SU-DHL-6 (cell line): ENCODE results near the gene POMT2.

Experiments used
- H2AFZ ChIP-seq: fragments of 200-600 bp; sonication (generic); 2 replicates; pipeline ENCODE4 v1.6.1; 2014; ENCODE audit warnings: low read depth, mild to moderate bottlenecking, moderate library complexity, mixed read lengths, antibody characterized with exemption, low read length; ENCODE audit not compliant: severe bottlenecking
- H3F3A ChIP-seq: fragments of 200-600 bp; shearing (Covaris generic); 2 replicates; pipeline ENCODE4 v1.6.0; 2016; ENCODE audit warnings: antibody characterized with exemption, mild to moderate bottlenecking; ENCODE audit not compliant: insufficient read depth
- H3K27ac ChIP-seq: fragments of 200-600 bp; sonication (generic); 2 replicates; pipeline ENCODE4 v1.5.1; 2016; ENCODE audit warnings: low read depth, mild to moderate bottlenecking, low read length, moderate library complexity, mixed read lengths
- H3K27me3 ChIP-seq: fragments of 200-600 bp; sonication (generic), shearing (Covaris generic); 2 replicates; pipeline ENCODE4 v1.6.0; 2014; ENCODE audit warnings: mild to moderate bottlenecking, low read length
- H3K36me3 ChIP-seq: fragments of 200-600 bp; sonication (generic); 2 replicates; pipeline ENCODE4 v1.6.1; 2014; ENCODE audit warnings: mild to moderate bottlenecking, low read length, mixed read lengths
- H3K4me2 ChIP-seq: fragments of 300-600, 200-600 bp; shearing (Covaris generic), sonication (generic); 2 replicates; pipeline ENCODE4 v1.6.0; 2014; ENCODE audit warnings: low read length, low read depth, mild to moderate bottlenecking; ENCODE audit not compliant: poor library complexity, severe bottlenecking
- H3K4me3 ChIP-seq: fragments of 200-600 bp; sonication (generic); 2 replicates; pipeline ENCODE4 v1.5.1; 2014; ENCODE audit warnings: antibody characterized with exemption, low read length, mild to moderate bottlenecking, mixed read lengths; ENCODE audit not compliant: insufficient read depth, poor library complexity, severe bottlenecking
- H3K79me2 ChIP-seq: fragments of 200-600 bp; sonication (generic); 2 replicates; pipeline ENCODE4 v1.6.1; 2014; ENCODE audit warnings: mild to moderate bottlenecking, low read length, moderate library complexity; ENCODE audit not compliant: insufficient read depth
- H3K9ac ChIP-seq: fragments of 200-600 bp; sonication (generic); 2 replicates; pipeline ENCODE4 v1.7.0; 2014; ENCODE audit warnings: mild to moderate bottlenecking, low read length
- H3K9me2 ChIP-seq: fragments of 200-600 bp; sonication (generic); replicated peaks from 2 replicates; pipeline ENCODE4 v1.6.1; 2014; ENCODE audit warnings: low read length; ENCODE audit not compliant: insufficient read depth
- H3K9me3 ChIP-seq: fragments of 200-600 bp; sonication (generic); 2 replicates; pipeline ENCODE4 v1.6.1; 2014; ENCODE audit warnings: low read length, mixed read lengths; ENCODE audit not compliant: insufficient read depth
- H4K20me1 ChIP-seq: fragments of 200-600 bp; sonication (generic); 2 replicates; pipeline ENCODE4 v1.6.1; 2014; ENCODE audit warnings: low read depth, mild to moderate bottlenecking, antibody characterized with exemption, low read length, moderate library complexity, mixed read lengths
- EZH2phosphoT487 ChIP-seq: fragments of 200-600 bp; sonication (generic), shearing (Covaris generic); conservative IDR thresholded peaks from 2 replicates; pipeline ENCODE4 v1.6.1; 2018; ENCODE audit warnings: mild to moderate bottlenecking, antibody characterized with exemption, low read length, moderate library complexity, mixed read lengths
- TF ChIP-seq, protein P1 (sequence below): fragments of 200-600 bp; sonication (generic); IDR thresholded peaks from one replicate; pipeline ENCODE4 v1.5.1; 2017; ENCODE audit warnings: antibody characterized with exemption, mild to moderate bottlenecking, low read length, moderate library complexity; ENCODE audit not compliant: insufficient read depth, poor library complexity, severe bottlenecking

POMT2 gene

DNA sequence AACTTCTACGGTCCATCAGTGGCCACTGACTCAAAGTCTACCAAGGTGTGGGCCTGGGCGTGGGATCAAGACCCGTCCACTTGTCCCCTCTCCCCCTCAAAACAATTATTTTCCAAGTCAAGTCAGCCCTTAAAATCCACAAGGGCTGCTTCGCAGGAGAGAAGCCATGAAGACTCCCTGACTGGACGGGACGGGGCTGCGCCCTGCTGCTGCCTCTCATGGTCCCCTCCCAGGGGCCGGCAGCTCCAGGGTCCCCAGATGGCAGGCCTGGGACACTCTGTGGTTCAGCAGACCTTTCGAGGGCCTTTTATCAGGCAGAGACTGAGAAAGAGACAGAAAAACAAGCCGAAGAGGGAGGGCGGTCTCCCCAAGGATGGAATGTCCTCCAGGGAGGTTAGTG lies 60.5 kb downstream of the POMT2 start:
- H4K20me1 ChIP-seq, result no peaks in the 10 kb centered on the region
- no peak overlapping the region for H2AFZ ChIP-seq
- no peaks in the 10 kb centered on the region for H3K9me3 ChIP-seq
- H3K27me3 ChIP-seq, result no peaks in the 10 kb centered on the region
- H3K27ac ChIP-seq, result no peak overlapping the region
- H3F3A ChIP-seq, result no peaks in the 10 kb centered on the region
- no peaks in the 10 kb centered on the region for H3K9me2 ChIP-seq
- no peaks in the 10 kb centered on the region for H3K79me2 ChIP-seq
- H3K9ac ChIP-seq, result no peak overlapping the region
- H3K36me3 ChIP-seq, result no peaks in the 10 kb centered on the region
- no peak overlapping the region for H3K4me2 ChIP-seq
- TF ChIP-seq, protein P1, sequence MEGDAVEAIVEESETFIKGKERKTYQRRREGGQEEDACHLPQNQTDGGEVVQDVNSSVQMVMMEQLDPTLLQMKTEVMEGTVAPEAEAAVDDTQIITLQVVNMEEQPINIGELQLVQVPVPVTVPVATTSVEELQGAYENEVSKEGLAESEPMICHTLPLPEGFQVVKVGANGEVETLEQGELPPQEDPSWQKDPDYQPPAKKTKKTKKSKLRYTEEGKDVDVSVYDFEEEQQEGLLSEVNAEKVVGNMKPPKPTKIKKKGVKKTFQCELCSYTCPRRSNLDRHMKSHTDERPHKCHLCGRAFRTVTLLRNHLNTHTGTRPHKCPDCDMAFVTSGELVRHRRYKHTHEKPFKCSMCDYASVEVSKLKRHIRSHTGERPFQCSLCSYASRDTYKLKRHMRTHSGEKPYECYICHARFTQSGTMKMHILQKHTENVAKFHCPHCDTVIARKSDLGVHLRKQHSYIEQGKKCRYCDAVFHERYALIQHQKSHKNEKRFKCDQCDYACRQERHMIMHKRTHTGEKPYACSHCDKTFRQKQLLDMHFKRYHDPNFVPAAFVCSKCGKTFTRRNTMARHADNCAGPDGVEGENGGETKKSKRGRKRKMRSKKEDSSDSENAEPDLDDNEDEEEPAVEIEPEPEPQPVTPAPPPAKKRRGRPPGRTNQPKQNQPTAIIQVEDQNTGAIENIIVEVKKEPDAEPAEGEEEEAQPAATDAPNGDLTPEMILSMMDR, result no peak
- TF ChIP-seq EZH2phosphoT487, result no peak
- no peak overlapping the region for H3K4me3 ChIP-seq

DNA sequence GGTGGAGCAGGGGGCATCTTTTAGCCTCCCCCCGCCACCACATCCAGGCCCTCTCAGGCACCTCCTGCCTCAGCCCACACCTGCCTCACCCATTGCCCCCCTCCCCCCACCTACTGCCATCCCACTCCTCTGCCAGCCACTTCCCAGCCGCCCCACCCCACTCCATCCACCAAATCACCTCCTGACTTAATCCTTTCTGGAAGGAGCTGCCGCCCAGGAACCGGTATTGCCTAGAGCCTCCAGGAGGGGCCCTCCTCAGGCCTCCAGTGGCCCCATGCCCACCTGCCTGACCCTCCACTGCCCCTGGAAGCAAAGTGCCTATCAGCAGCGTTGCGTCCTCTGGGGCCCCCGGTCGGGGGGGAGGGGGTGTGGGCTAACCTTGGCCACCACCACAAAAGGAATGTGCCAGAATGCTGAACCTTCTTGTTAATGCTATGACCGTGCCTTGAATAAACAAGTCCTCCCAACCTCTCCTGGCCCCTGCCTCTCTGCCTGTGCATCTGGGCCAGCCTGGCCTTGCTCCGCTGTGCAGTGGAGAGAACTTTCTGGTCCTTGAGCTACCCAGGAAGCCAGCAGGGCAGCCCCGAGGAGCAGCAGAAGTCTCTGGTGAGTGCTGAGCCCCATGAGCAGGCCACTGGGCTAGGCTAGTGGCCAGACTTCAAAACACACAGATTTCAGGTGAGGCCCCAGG lies 61.5 kb downstream of the POMT2 start:
- H3K4me2 ChIP-seq, result no peak overlapping the region
- no peaks in the 10 kb centered on the region for H3K36me3 ChIP-seq

DNA sequence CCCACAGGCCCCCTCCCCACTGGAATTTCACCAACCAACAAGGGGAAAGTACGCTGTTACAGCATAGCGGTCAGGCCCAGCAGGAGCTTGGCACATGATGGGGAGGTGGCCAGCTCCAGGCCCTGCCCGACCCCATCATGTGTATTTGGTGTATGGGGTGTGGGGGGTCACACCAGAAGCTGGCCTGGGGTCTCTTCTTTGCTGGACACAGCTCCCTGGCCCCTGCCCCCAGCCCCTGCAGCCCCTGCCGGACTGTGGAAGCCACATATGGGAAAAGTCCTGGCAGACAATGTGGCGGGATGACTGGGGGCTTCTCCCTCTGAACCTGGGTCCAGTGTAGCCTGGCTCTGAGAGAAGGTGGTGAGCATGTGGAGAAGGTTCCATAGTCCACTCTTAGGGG lies 62.1 kb downstream of the POMT2 start:
- no peaks in the 10 kb centered on the region for H3K27me3 ChIP-seq
- no peaks in the 10 kb centered on the region for H3K79me2 ChIP-seq
- no peak overlapping the region for H3K4me3 ChIP-seq
- no peak overlapping the region for H3K27ac ChIP-seq
- no peaks in the 10 kb centered on the region for H3K36me3 ChIP-seq
- no peak overlapping the region for H3K9ac ChIP-seq
- no peak overlapping the region for H2AFZ ChIP-seq
- no peaks in the 10 kb centered on the region for H4K20me1 ChIP-seq
- TF ChIP-seq, protein P1, result no peak
- TF ChIP-seq EZH2phosphoT487, result no peak
- H3F3A ChIP-seq, result no peaks in the 10 kb centered on the region
- no peak overlapping the region for H3K4me2 ChIP-seq
- no peaks in the 10 kb centered on the region for H3K9me3 ChIP-seq
- H3K9me2 ChIP-seq, result no peaks in the 10 kb centered on the region

More for the DNA sequence above, 61.5 kb downstream of the POMT2 start:
- Histone ChIP-seq H4K20me1 (no peaks in the 10 kb centered on the region), H3K4me3 (no peak overlapping the region), H3K9ac (no peak overlapping the region), H3K27ac (no peak overlapping the region), H3K9me2 (no peaks in the 10 kb centered on the region), H3F3A (no peaks in the 10 kb centered on the region), H3K79me2 (no peaks in the 10 kb centered on the region), H3K9me3 (no peaks in the 10 kb centered on the region), H2AFZ (no peak overlapping the region), H3K27me3 (no peaks in the 10 kb centered on the region)
- no peak for TF ChIP-seq EZH2phosphoT487
- TF ChIP-seq, protein P1, result no peak
